ENCODE measurements around the gene PNMA8B.

DNA sequence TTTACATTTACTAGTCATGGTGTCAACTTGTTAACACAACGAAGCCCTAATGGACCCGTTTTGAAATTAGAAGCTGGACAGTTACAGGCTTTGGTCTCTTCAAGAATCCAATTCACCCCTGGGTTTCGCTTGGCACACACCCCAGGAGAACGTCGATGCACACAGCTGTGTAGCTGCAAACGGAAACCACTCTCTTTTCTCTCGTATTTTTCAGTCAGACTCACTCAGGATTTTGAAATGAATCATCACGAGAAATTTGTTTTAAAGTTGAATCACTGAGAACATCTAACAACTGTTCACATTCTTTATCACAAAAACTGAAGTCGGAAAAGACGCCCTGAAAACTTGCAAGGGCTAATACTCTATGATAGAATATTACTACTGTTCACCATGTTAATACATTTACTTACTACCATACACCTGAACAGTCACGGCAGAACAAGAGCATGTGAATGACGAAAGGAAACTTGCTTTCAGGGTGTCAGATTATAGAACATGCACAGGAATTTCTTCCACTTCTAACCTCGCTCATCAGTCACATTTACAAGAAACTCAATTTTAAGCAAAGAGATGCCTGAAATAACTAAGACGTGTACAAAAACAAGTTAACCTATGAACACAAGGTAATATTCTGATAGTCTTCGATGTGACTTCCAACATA, 29.0 kb downstream of the PNMA8B start:
- TF ChIP-seq, protein P1, sequence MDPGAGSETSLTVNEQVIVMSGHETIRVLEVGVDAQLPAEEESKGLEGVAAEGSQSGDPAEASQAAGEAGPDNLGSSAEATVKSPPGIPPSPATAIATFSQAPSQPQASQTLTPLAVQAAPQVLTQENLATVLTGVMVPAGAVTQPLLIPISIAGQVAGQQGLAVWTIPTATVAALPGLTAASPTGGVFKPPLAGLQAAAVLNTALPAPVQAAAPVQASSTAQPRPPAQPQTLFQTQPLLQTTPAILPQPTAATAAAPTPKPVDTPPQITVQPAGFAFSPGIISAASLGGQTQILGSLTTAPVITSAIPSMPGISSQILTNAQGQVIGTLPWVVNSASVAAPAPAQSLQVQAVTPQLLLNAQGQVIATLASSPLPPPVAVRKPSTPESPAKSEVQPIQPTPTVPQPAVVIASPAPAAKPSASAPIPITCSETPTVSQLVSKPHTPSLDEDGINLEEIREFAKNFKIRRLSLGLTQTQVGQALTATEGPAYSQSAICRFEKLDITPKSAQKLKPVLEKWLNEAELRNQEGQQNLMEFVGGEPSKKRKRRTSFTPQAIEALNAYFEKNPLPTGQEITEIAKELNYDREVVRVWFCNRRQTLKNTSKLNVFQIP (CRISPR knock-in tag; IDR thresholded peaks at IDR 0.05; ENCODE audit: borderline replicate concordance, low read depth), result no peak
- TF ChIP-seq ZNF565 (CRISPR knock-in tag; conservative IDR thresholded peaks at IDR 0.05; ENCODE audit: low read depth), result no peak
